Sigmoid colon (tissue), 7 donors: ENCODE results near the gene PRRT1. TPM values are rescaled to one million over a fixed set of nuclear protein-coding genes. Genes with fewer than 3 reads are reported as not detected.
"Not testable (repeated sequence)": the region's sequence is repeated elsewhere in the genome, so short reads cannot be mapped to it uniquely, and the experiment has no call there.

Source experiments
- DNase-seq: peaks from one replicate; pipeline ENCODE4 v3.0.0-alpha.2; 2019
- H3K27ac ChIP-seq, 4 donors: fragments of 200-600 bp; sonication (generic); one replicate each; pipeline ENCODE4 v1.5.1; 2016 to 2019; ENCODE audit warnings: mild to moderate bottlenecking in 1 of 4
- H3K27me3 ChIP-seq, 3 donors: fragments of 200-600 bp; sonication (generic); one replicate each; pipeline ENCODE4 v1.5.1; 2019; ENCODE audit warnings: mild to moderate bottlenecking in 1 of 3
- H3K36me3 ChIP-seq, 4 donors: fragments of 200-600 bp; sonication (generic); one replicate each; pipeline ENCODE4 v1.5.1; 2016 to 2019
- H3K4me1 ChIP-seq, 4 donors: fragments of 200-600 bp; sonication (generic); one replicate each; pipeline ENCODE4 v1.5.1; 2017 to 2019
- H3K4me3 ChIP-seq, 4 donors: fragments of 200-600 bp; sonication (generic); one replicate each; pipeline ENCODE4 v1.5.1; 2017 to 2019; ENCODE audit warnings: mild to moderate bottlenecking in 2 of 4, moderate library complexity in 1 of 4
- H3K9me3 ChIP-seq, 4 donors: fragments of 200-600 bp in 3 of 4; sonication (generic) in 3 of 4; one replicate each; pipeline versions ENCODE4 v1.5.1 to v1.6.1; 2013 to 2019
- CTCF ChIP-seq, 4 experiments: fragments of 450-650 bp in 3 of 4; fragments of 200-600 bp in 1 of 4; IDR thresholded peaks; one replicate each; pipeline ENCODE4 v1.5.1; 2016 to 2019; ENCODE audit warnings: antibody characterized with exemption in 4 of 4, mild to moderate bottlenecking in 3 of 4, moderate library complexity in 2 of 4
- EP300 ChIP-seq, 4 donors: sonication (generic); formaldehyde crosslinking; IDR thresholded peaks; one replicate each; pipeline ENCODE4 v1.6.1; 2017; ENCODE audit warnings: antibody characterized with exemption in 4 of 4
- POLR2A ChIP-seq, 2 donors: fragments of 450-650 bp; IDR thresholded peaks; one replicate each; pipeline ENCODE4 v1.6.1; 2016; ENCODE audit warnings: antibody characterized with exemption in 2 of 2, mild to moderate bottlenecking in 2 of 2, moderate library complexity in 2 of 2
- POLR2AphosphoS5 ChIP-seq, 4 donors: sonication (generic); formaldehyde crosslinking; IDR thresholded peaks; one replicate each; pipeline ENCODE4 v1.6.1; 2017; ENCODE audit warnings: antibody characterized with exemption in 4 of 4
- WGBS, 2 donors: extraction: QIAGEN DNeasy Blood & Tissue Kit; methylation state at CpG; one replicate each; pipeline ENCODE4 v1.1.7; 2013; 5-methylcytosine and 5-hydroxymethylcytosine counted together
- intact Hi-C: fragments of 100-400 bp; cut with DNase I; formaldehyde crosslinking; loops from one replicate; pipeline ENCODE4 v1.15.1; 2023
- polyA plus RNA-seq, 3 donors: library from polyadenylated mRNA; stranded (reverse); fragments of 200-250 nt; gene quantifications; one replicate each; pipeline ENCODE4 v1.2.3, GENCODE V29; 2013
- total RNA-seq, 4 donors: library from RNA; depleted of rRNA; stranded (reverse); fragments of >200 nt; gene quantifications; one replicate each; pipeline ENCODE4 v1.1.0, GENCODE V29; 2016
- donor health status: healthy with polysubstance abuse.
- donor health status: Bipolar disorder and iron deficiency.
- donor health status: healthy.

PRRT1 gene
- total and polyA plus RNA-seq, 7 donors: 0.46 to 6.1 (median 2.5) TPM

GRCh38 chr6:32147401-32148132 is 4.2 kb downstream of the PRRT1 start:
- DNase-seq: no peak
- Histone ChIP-seq H3K36me3 (peaks cover 0 to 18% (median 0%) of the 10 kb centered on the region in 4 donors), H3K9me3 (no peaks in the 10 kb centered on the region), H3K4me1 (peaks cover 0 to 29% (median 25%) of the 10 kb centered on the region in 4 donors), H3K4me3 (no peak overlapping the region), H3K27ac (no peak overlapping the region), H3K27me3 (no peaks in the 10 kb centered on the region)
- intact Hi-C loops: loop anchor here (1.0 kb wide), 1 partner anchor 16 kb away; no protein-coding TSS in a partner anchor
- TF ChIP-seq POLR2A (IDR thresholded peaks at IDR 0.05) (no peak), POLR2AphosphoS5 (IDR thresholded peaks at IDR 0.05) (no peak), CTCF (IDR thresholded peaks at IDR 0.05) (no peak), EP300 (IDR thresholded peaks at IDR 0.05) (no peak)
- 90 to 91% methylated on average over 4 of the region's 4 CpGs for WGBS, 2 donors

GRCh38 chr6:32146687-32147086 is 5.1 kb downstream of the PRRT1 start:
- Histone ChIP-seq H3K4me1 (peaks cover 0 to 22% (median 19%) of the 10 kb centered on the region in 4 donors), H3K27ac (no peak overlapping the region), H3K27me3 (no peaks in the 10 kb centered on the region), H3K4me3 (no peak overlapping the region), H3K36me3 (peaks cover 0 to 18% (median 0%) of the 10 kb centered on the region in 4 donors), H3K9me3 (no peaks in the 10 kb centered on the region)
- intact Hi-C loops: no loop called here
- 60 to 79% methylated on average over 4 of the region's 4 CpGs for WGBS, 2 donors
- no peak for DNase-seq
- TF ChIP-seq POLR2AphosphoS5 (IDR thresholded peaks at IDR 0.05) (no peak), CTCF (IDR thresholded peaks at IDR 0.05) (no peak), EP300 (IDR thresholded peaks at IDR 0.05) (no peak), POLR2A (IDR thresholded peaks at IDR 0.05) (no peak)

- TF ChIP-seq POLR2AphosphoS5 (IDR thresholded peaks at IDR 0.05) (no peak), CTCF (IDR thresholded peaks at IDR 0.05) (no peak), POLR2A (IDR thresholded peaks at IDR 0.05) (no peak), EP300 (IDR thresholded peaks at IDR 0.05) (no peak)
- H3K4me3 ChIP-seq: no peak overlapping the region
- peaks cover 0 to 18% (median 0%) of the 10 kb centered on the region in 4 donors for H3K36me3 ChIP-seq
- no peaks in the 10 kb centered on the region for H3K9me3 ChIP-seq
- 92 to 94% methylated on average over 1 of the region's 1 CpG for WGBS, 2 donors
- DNase-seq: no peak
- H3K27me3 ChIP-seq: no peaks in the 10 kb centered on the region
- intact Hi-C loops: no loop called here
- H3K27ac ChIP-seq: no peak overlapping the region
- peaks cover 0 to 18% (median 17%) of the 10 kb centered on the region in 4 donors for H3K4me1 ChIP-seq
Observed at GRCh38 chr6:32146287-32146686, 5.5 kb downstream of the PRRT1 start.

GRCh38 chr6:32144238-32144637 is 7.5 kb downstream of the PRRT1 start:
- H3K27ac ChIP-seq, H3K9me3 ChIP-seq, H3K27me3 ChIP-seq, H3K4me1 ChIP-seq, DNase-seq, intact Hi-C loops, H3K4me3 ChIP-seq: not testable (repeated sequence)
- H3K36me3 ChIP-seq: peaks cover 0 to 13% (median 0%) of the 10 kb centered on the region in 4 donors
- WGBS, 2 donors: 17 to 73% methylated on average over 7 of the region's 7 CpGs

GRCh38 chr6:32140420-32141046 is 11.2 kb downstream of the PRRT1 start:
- WGBS, 2 donors: 80 to 97% methylated on average over 5 of the region's 5 CpGs
- no peak for DNase-seq
- TF ChIP-seq POLR2A (IDR thresholded peaks at IDR 0.05): no peak
- TF ChIP-seq CTCF (IDR thresholded peaks at IDR 0.05): no peak
- no peak for TF ChIP-seq POLR2AphosphoS5 (IDR thresholded peaks at IDR 0.05)
- TF ChIP-seq EP300 (IDR thresholded peaks at IDR 0.05): no peak
- Histone ChIP-seq H3K27ac (no peak overlapping the region), H3K4me1 (no peaks in the 10 kb centered on the region), H3K4me3 (no peak overlapping the region), H3K9me3 (no peaks in the 10 kb centered on the region), H3K27me3 (no peaks in the 10 kb centered on the region), H3K36me3 (no peaks in the 10 kb centered on the region)
- intact Hi-C loops: no loop called here
